HepG2 (cell line): ENCODE results near the gene AGER. TPM values are rescaled to one million over a fixed set of nuclear protein-coding genes. Genes with fewer than 3 reads are reported as not detected.
A peak's percentile ranks its signal among the peaks of the same experiment; 100 is the strongest.

Experiments
- ARNTL ChIP-seq: sonication (generic); formaldehyde crosslinking; IDR thresholded peaks from 2 replicates; pipeline ENCODE4 v1.4.0; 2020; ENCODE audit warnings: mild to moderate bottlenecking, missing genetic modification reagents
- CBX5 ChIP-seq: sonication (generic); formaldehyde crosslinking; IDR thresholded peaks from 2 replicates; pipeline ENCODE4 v1.4.0; 2020; ENCODE audit warnings: missing genetic modification reagents, borderline replicate concordance
- DPF2 ChIP-seq: sonication (generic); formaldehyde crosslinking; IDR thresholded peaks from 2 replicates; pipeline ENCODE4 v1.4.0; 2020; ENCODE audit warnings: mild to moderate bottlenecking, low read depth, missing genetic modification reagents, borderline replicate concordance
- EP300 ChIP-seq, 3 experiments: sonication (generic) in 1 of 3; formaldehyde crosslinking in 1 of 3; IDR thresholded peaks; 2 replicates each; pipeline versions ENCODE4 v1.5.1 to v1.6.1; 2011 to 2020; ENCODE audit warnings: low read depth in 2 of 3, low read length in 2 of 3, borderline replicate concordance in 1 of 3, improper control_type of control experiment in 1 of 3, mild to moderate bottlenecking in 1 of 3, missing genetic modification reagents in 1 of 3, moderate library complexity in 1 of 3
- EZH2 ChIP-seq: conservative IDR thresholded peaks from 2 replicates; pipeline ENCODE4 v1.6.1; 2012; ENCODE audit warnings: mild to moderate bottlenecking, low read depth, low read length, moderate library complexity
- HBP1 ChIP-seq: IDR thresholded peaks from 2 replicates; pipeline ENCODE4 v1.6.1; 2016; ENCODE audit warnings: low read depth, control low read depth
- IKZF1 ChIP-seq: fragments of 450-650 bp; IDR thresholded peaks from 2 replicates; pipeline ENCODE4 v1.7.1; 2016
- KLF11 ChIP-seq: IDR thresholded peaks from 2 replicates; pipeline ENCODE4 v1.6.1; 2016; ENCODE audit warnings: missing compliant biosample characterization
- KMT2B ChIP-seq: IDR thresholded peaks from 2 replicates; pipeline ENCODE4 v1.6.1; 2016; ENCODE audit warnings: missing genetic modification reagents, missing compliant biosample characterization
- PCBP1 ChIP-seq: fragments of 200-400 bp; formaldehyde crosslinking; IDR thresholded peaks from 2 replicates; pipeline ENCODE4 v1.6.1; 2017; ENCODE audit warnings: mild to moderate bottlenecking, low read depth, low read length, borderline replicate concordance
- POGZ ChIP-seq: sonication (generic); formaldehyde crosslinking; IDR thresholded peaks from 2 replicates; pipeline ENCODE4 v1.4.0; 2020; ENCODE audit warnings: mild to moderate bottlenecking, missing genetic modification reagents
- PREB ChIP-seq: sonication (generic); formaldehyde crosslinking; IDR thresholded peaks from 2 replicates; pipeline ENCODE4 v1.4.0; 2020; ENCODE audit warnings: missing genetic modification reagents
- RAD21 ChIP-seq: fragments of 450-650 bp; formaldehyde crosslinking; IDR thresholded peaks from 2 replicates; pipeline ENCODE4 v1.5.0; 2020; ENCODE audit warnings: mild to moderate bottlenecking
- RBM22 ChIP-seq: fragments of 200-400 bp; formaldehyde crosslinking; optimal IDR thresholded peaks from 2 replicates; pipeline ENCODE3; 2017; ENCODE audit warnings: mild to moderate bottlenecking, low read length, moderate library complexity
- STAG1 ChIP-seq: sonication (generic); formaldehyde crosslinking; IDR thresholded peaks from 2 replicates; pipeline ENCODE4 v1.4.0; 2020; ENCODE audit warnings: missing genetic modification reagents
- TSC22D2 ChIP-seq: sonication (generic); formaldehyde crosslinking; IDR thresholded peaks from 2 replicates; pipeline ENCODE4 v1.5.1; 2020; ENCODE audit warnings: missing genetic modification reagents, mild to moderate bottlenecking, borderline replicate concordance
- YY1 ChIP-seq: IDR thresholded peaks from 2 replicates; pipeline ENCODE4 v1.6.1; 2011; ENCODE audit warnings: low read length, low read depth, moderate library complexity, mild to moderate bottlenecking; ENCODE audit not compliant: insufficient read depth, insufficient replicate concordance
- ZBTB39 ChIP-seq: sonication (generic); formaldehyde crosslinking; IDR thresholded peaks from 2 replicates; pipeline ENCODE4 v1.5.0; 2020; ENCODE audit warnings: missing genetic modification reagents
- ZNF282 ChIP-seq: fragments of 450-650 bp; IDR thresholded peaks from 2 replicates; pipeline ENCODE4 v1.6.1; 2018; ENCODE audit not compliant: partially characterized antibody
- ZNF724P ChIP-seq: sonication (generic); formaldehyde crosslinking; IDR thresholded peaks from 2 replicates; pipeline ENCODE4 v1.8.0; 2022; ENCODE audit warnings: missing genetic modification reagents, borderline replicate concordance
- ZNF773 ChIP-seq: sonication (generic); formaldehyde crosslinking; IDR thresholded peaks from 2 replicates; pipeline ENCODE4 v1.4.0; 2020; ENCODE audit warnings: missing genetic modification reagents, borderline replicate concordance
- ZNF790 ChIP-seq: sonication (generic); formaldehyde crosslinking; IDR thresholded peaks from 2 replicates; pipeline ENCODE4 v1.8.0; 2022; ENCODE audit warnings: missing genetic modification reagents, mild to moderate bottlenecking, borderline replicate concordance
- polyA plus RNA-seq, 8 experiments: library from polyadenylated mRNA; depleted of rRNA in 3 of 8; stranded (reverse) in 7 of 8; unstranded in 1 of 8; fragments of >200 nt; fragmentation: Illumina TruSeq in 4 of 8; extraction: Trizol in 4 of 8; gene quantifications; 2 replicates each; pipeline versions ENCODE4 v1.2.1 to v1.2.3, GENCODE V29; 2011 to 2016; ENCODE audit warnings: low read depth in 4 of 8, missing spikeins in 1 of 8, mixed read lengths in 1 of 8; ENCODE audit not compliant: insufficient read depth in 1 of 8
- total RNA-seq, 5 experiments: library from RNA; depleted of rRNA; stranded (reverse); fragments of >200 nt; fragmentation: Illumina TruSeq; extraction: Trizol; gene quantifications; 2 replicates each; pipeline ENCODE4 v1.2.3, GENCODE V29; 2016; ENCODE audit warnings: low read depth in 1 of 5
- TF ChIP-seq, protein P1 (sequence below): sonication (generic); formaldehyde crosslinking; IDR thresholded peaks from 2 replicates; pipeline ENCODE4 v1.4.0; 2020; ENCODE audit warnings: missing genetic modification reagents, mild to moderate bottlenecking, borderline replicate concordance

AGER gene
- total and polyA plus RNA-seq, 2 of the 13 experiments (the other 11 are each of a cell fraction or from before 2014, with no cell fraction given): 1.9 to 5.1 TPM

DNA sequence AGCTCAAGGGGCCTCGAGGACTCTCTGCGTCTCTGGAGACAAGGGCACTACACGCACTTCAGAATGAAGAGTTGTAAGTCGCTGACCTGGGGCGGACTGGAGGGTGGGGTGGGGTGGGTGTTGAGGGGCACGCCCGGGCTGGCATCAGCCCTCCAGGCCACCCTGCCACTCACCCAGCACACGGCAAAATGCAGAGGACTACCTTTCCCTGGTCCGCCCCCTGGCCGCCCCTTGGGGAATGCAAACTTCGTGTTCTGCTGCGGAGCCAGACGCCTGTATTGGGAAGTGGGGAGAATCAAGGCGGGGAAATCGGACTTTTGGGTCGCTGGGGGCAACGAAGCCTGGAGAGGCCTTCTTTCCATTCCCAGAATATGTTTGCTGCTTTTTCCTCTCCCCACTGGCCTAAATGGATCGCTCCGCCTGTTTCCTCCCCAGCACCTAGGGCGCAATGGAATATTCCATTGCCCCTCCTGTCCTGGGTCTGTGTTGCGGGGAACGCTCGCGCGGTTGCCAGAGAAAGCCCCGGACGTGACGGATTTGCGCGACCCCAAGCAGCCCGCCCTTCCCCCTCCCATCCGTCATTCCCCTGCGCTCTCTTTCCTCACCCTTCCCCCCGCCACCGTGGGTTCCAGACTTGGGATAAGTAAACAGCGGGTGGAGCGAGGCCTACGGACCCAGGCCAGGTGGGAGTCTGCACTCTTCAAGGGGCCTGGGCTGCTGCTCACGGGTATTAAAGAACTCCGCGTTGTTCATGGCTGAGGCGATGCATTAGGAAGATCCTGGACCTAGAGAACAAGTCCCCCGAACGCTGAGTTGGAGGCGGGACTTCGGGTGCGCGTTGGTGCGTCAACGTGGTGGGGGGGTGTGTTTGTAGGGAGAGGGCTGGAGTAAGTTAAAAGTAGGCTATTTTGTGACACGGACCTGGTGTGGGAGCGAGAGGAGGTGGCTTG, 30.2 kb downstream of the AGER start, which contains the start of gene PPT2 (continued):
- TF ChIP-seq DPF2 (CRISPR knock-in tag) (no peak), IKZF1 (no peak), EP300 (IDR thresholded peaks at IDR 0.05; ENCODE audit: low read depth in 2 of 2, low read length in 2 of 2) (peak; percentile 71 to 82), EP300 (CRISPR knock-in tag; IDR thresholded peaks at IDR 0.05; ENCODE audit: borderline replicate concordance) (peak; percentile 69; the same call in 1 of the 2 replicates), TSC22D2 (CRISPR knock-in tag) (0 out of 2 replicates have a peak, but pooled peaks have one; percentile 18), ARNTL (CRISPR knock-in tag) (peak; percentile 74), KLF11 (CRISPR knock-in tag) (peak; percentile 62; the same call in 1 of the 2 replicates), CBX5 (CRISPR knock-in tag) (peak; percentile 41; the same call in 1 of the 2 replicates), RBM22 (peak; percentile 76), RAD21 (peak; percentile 37), PCBP1 (peak; percentile 90), PREB (CRISPR knock-in tag) (0 out of 2 replicates have a peak, but pooled peaks have one; percentile 69), STAG1 (CRISPR knock-in tag) (peak; percentile 21; the same call in 1 of the 2 replicates), ZNF773 (CRISPR knock-in tag) (peak; percentile 76), POGZ (CRISPR knock-in tag) (no peak; the same call in 1 of the 2 replicates), ZNF790 (CRISPR knock-in tag) (no peak), ZBTB39 (CRISPR knock-in tag) (no peak; the same call in 1 of the 2 replicates), YY1 (peak; percentile 7), KMT2B (CRISPR knock-in tag) (no peak), EZH2 (no peak), ZNF282 (no peak), HBP1 (peak; percentile 89; the same call in 1 of the 2 replicates), ZNF724P (CRISPR knock-in tag) (no peak)
- TF ChIP-seq, protein P1, sequence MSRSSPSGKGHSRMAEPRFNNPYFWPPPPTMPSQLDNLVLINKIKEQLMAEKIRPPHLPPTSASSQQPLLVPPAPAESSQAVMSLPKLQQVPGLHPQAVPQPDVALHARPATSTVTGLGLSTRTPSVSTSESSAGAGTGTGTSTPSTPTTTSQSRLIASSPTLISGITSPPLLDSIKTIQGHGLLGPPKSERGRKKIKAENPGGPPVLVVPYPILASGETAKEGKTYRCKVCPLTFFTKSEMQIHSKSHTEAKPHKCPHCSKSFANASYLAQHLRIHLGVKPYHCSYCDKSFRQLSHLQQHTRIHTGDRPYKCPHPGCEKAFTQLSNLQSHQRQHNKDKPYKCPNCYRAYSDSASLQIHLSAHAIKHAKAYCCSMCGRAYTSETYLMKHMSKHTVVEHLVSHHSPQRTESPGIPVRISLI (CRISPR knock-in tag): peak; percentile 17; the same call in 1 of the 2 replicates
